SH-SY5Y (cell line): ENCODE data around the gene CFAP251.

Experiments
- GATA2 ChIP-seq: IDR thresholded peaks from 2 replicates; pipeline ENCODE4 v1.6.1; 2011; ENCODE audit warnings: mild to moderate bottlenecking, low read depth, low read length
- GATA3 ChIP-seq: IDR thresholded peaks from 2 replicates; pipeline ENCODE4 v1.6.1; 2011; ENCODE audit warnings: low read depth, mild to moderate bottlenecking, low read length, moderate library complexity

- TF ChIP-seq GATA3 (no peak), GATA2 (no peak)
Measured at GRCh38 chr12:121989276-121990113, 71.1 kb downstream of the CFAP251 start.
